Measurements from ENCODE around the gene CEP250. TPM values are rescaled to one million over a fixed set of nuclear protein-coding genes. Genes with fewer than 3 reads are reported as not detected.
A peak's percentile ranks its signal among the peaks of the same experiment; 100 is the strongest.

Gene CEP250
- total RNA-seq, 1 experiment from 2014 or later = 63.6 TPM

DNA sequence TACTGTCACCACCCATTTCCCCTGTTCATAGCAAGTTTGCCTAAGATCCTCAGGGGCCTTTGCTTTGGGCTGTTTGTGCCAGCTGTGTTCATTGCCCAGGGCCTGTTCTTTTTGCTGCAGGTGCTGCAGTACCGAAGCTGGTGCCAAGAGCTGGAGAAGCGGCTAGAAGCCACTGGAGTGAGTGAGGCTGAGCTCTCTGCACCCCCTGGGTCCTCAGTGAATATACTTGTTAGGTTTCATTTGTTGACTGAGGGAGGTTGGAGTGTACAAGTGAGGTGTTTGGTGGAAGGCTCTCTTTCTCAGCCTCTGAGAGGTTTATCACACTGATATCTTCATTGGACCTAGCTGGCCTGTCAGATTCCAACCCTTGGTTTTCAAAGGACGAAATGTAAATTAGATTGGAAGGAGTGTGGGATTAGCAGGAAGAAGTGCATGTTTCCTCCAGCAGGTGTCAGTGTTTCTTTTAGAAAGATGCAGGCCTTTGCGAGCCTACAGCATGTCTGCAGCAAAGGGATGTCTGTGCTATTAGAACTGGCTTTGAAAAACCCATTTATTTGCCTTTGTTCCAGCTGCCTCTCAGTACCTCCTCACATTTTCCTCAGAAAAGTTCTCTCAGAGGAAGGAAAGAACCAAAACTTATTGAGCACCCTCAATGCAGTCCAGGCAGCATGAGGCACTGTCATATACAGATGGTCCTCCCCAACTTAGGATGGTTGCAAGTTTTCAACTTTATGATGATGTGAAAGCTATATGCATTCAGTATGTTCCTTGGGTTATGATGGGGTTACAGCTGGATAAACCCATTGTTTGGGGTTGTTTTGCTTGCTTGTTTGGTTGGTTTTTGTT, 8.3 kb downstream of the CEP250 start:
- Histone ChIP-seq H3K36me3 (ENCODE audit: low read depth) (peaks cover 12% of the 10 kb centered on the region; the same call in 1 of the 2 replicates), H3K27me3 (ENCODE audit: insufficient read depth, low read depth) (no peaks in the 10 kb centered on the region), H3F3A (ENCODE audit: insufficient read depth, low read depth) (peaks cover 24% of the 10 kb centered on the region), H3K27ac (no peak overlapping the region), H2AFZ (no peak overlapping the region), H3K4me2 (no peak overlapping the region), H3K9me3 (ENCODE audit: insufficient read depth, low read depth) (no peaks in the 10 kb centered on the region), H3K79me2 (ENCODE audit: low read depth) (0 out of 2 replicates have a peak, but pooled peaks cover 6% of the 10 kb centered on the region), H3K4me3 (no peak overlapping the region), H3K9me2 (ENCODE audit: insufficient read depth) (no peaks in the 10 kb centered on the region), H4K20me1 (ENCODE audit: insufficient read depth) (no peaks in the 10 kb centered on the region), H3K4me1 (replicated peaks; ENCODE audit: insufficient read depth) (peaks cover 26% of the 10 kb centered on the region)
- BruUV-seq (replicated peaks) = no TSS peak
- TF ChIP-seq, protein P1, sequence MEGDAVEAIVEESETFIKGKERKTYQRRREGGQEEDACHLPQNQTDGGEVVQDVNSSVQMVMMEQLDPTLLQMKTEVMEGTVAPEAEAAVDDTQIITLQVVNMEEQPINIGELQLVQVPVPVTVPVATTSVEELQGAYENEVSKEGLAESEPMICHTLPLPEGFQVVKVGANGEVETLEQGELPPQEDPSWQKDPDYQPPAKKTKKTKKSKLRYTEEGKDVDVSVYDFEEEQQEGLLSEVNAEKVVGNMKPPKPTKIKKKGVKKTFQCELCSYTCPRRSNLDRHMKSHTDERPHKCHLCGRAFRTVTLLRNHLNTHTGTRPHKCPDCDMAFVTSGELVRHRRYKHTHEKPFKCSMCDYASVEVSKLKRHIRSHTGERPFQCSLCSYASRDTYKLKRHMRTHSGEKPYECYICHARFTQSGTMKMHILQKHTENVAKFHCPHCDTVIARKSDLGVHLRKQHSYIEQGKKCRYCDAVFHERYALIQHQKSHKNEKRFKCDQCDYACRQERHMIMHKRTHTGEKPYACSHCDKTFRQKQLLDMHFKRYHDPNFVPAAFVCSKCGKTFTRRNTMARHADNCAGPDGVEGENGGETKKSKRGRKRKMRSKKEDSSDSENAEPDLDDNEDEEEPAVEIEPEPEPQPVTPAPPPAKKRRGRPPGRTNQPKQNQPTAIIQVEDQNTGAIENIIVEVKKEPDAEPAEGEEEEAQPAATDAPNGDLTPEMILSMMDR (conservative IDR thresholded peaks at IDR 0.05) = peak; percentile 83
- no peak for TF ChIP-seq EZH2 (IDR thresholded peaks at IDR 0.05; ENCODE audit: low read depth)
- ChIA-PET CTCF (interaction anchor here (0.5 to 1.5 kb wide), 5 partner anchors 9 to 420 kb away, joined by 3 to 6 read pairs (median 4); no protein-coding TSS in a partner anchor), POLR2A (ENCODE audit: unreplicated experiment) (interaction anchor here (0.6 to 0.7 kb wide), 3 partner anchors 459 to 629 kb away, joined by 3 to 6 read pairs (median 3); no protein-coding TSS in a partner anchor)
- DNase-seq = peak; percentile 56 to 60
- intact Hi-C loops (cut with micrococcal nuclease; ENCODE audit: unreplicated experiment) = loop anchor here (5.0 to 10.0 kb wide), 2 partner anchors 419 to 491 kb away; partner anchors contain the start of gene SCAND1

DNA sequence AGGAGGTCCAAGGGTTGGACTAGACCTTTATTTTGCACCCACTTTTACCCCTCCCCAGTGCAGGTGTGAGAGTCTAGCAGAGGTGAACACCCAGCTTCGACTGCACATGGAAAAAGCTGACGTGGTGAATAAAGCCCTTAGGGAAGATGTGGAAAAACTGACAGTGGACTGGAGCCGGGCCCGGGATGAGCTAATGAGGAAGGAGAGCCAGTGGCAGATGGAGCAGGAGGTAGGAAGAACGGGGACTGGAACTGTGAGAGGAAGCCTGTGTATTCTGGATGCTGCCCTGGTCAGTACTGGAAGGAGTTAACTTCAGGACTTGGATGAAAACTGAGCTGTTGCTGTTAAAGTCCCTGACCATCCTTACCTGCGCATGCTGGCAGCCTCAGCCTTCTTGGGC, 10.6 kb downstream of the CEP250 start:
- H3K9me3 ChIP-seq (ENCODE audit: insufficient read depth, low read depth) = no peaks in the 10 kb centered on the region
- TF ChIP-seq, protein P1 (conservative IDR thresholded peaks at IDR 0.05) = no peak
- TF ChIP-seq EZH2 (IDR thresholded peaks at IDR 0.05; ENCODE audit: low read depth) = no peak
- H2AFZ ChIP-seq = no peak overlapping the region
- H3K4me2 ChIP-seq = no peak overlapping the region
- H3K9me2 ChIP-seq (ENCODE audit: insufficient read depth) = no peaks in the 10 kb centered on the region
- H3K4me3 ChIP-seq = no peak overlapping the region
- DNase-seq = no peak
- intact Hi-C loops (cut with micrococcal nuclease; ENCODE audit: unreplicated experiment) = loop anchor here (5.0 to 10.0 kb wide), 2 partner anchors 231 to 489 kb away; partner anchors contain the start of genes NFS1, ROMO1 and SCAND1
- H3K4me1 ChIP-seq (replicated peaks; ENCODE audit: insufficient read depth) = peaks cover 38% of the 10 kb centered on the region
- no TSS peak for BruUV-seq (replicated peaks)
- ChIA-PET POLR2A (ENCODE audit: unreplicated experiment) (interaction anchor here (0.5 to 0.6 kb wide), 2 partner anchors 153 to 234 kb away, joined by 3 to 4 read pairs; no protein-coding TSS in a partner anchor), CTCF (interaction anchor here (0.5 to 0.7 kb wide), 3 partner anchors 16 to 58 kb away, joined by 4 to 5 read pairs (median 4); no protein-coding TSS in a partner anchor)
- H4K20me1 ChIP-seq (ENCODE audit: insufficient read depth) = no peaks in the 10 kb centered on the region
- H3K79me2 ChIP-seq (ENCODE audit: low read depth) = 0 out of 2 replicates have a peak, but pooled peaks cover 10% of the 10 kb centered on the region
- H3F3A ChIP-seq (ENCODE audit: insufficient read depth, low read depth) = peaks cover 24% of the 10 kb centered on the region
- no peaks in the 10 kb centered on the region for H3K27me3 ChIP-seq (ENCODE audit: insufficient read depth, low read depth)
- H3K36me3 ChIP-seq (ENCODE audit: low read depth) = peaks cover 6% of the 10 kb centered on the region; the same call in 1 of the 2 replicates
- no peak overlapping the region for H3K27ac ChIP-seq

DNA sequence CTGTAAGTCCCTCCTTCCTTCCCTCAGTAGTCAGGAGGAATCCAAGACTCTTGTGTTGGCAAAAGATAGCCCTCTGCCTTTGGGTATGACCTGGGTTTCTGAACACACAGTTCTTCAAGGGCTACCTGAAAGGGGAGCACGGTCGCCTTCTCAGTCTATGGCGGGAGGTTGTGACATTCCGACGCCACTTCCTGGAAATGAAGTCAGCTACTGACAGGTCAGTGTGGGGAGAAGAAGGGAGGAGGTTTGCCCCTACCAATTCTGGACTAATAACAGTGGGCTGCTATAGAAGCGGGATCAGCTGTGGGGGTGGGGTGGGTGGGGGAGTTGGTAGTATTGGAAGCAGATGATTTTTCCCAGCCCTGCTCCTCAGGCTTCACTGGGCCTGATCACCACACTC, 11.5 kb downstream of the CEP250 start:
- POLR2A ChIA-PET (ENCODE audit: unreplicated experiment) = no interaction called here
- H3K4me1 ChIP-seq (replicated peaks; ENCODE audit: insufficient read depth) = peaks cover 38% of the 10 kb centered on the region
- H3F3A ChIP-seq (ENCODE audit: insufficient read depth, low read depth) = peaks cover 24% of the 10 kb centered on the region
- H4K20me1 ChIP-seq (ENCODE audit: insufficient read depth) = no peaks in the 10 kb centered on the region
- peak overlapping the region; percentile 59 for H3K4me2 ChIP-seq
- no peaks in the 10 kb centered on the region for H3K27me3 ChIP-seq (ENCODE audit: insufficient read depth, low read depth)
- no peak overlapping the region for H3K4me3 ChIP-seq
- peaks cover 6% of the 10 kb centered on the region; the same call in 1 of the 2 replicates for H3K36me3 ChIP-seq (ENCODE audit: low read depth)
- CTCF ChIA-PET = interaction anchor here (0.6 kb wide), 2 partner anchors 58 to 166 kb away, joined by 3 to 4 read pairs; no protein-coding TSS in a partner anchor
- peak overlapping the region; percentile 72 for H3K27ac ChIP-seq
- TF ChIP-seq EZH2 (IDR thresholded peaks at IDR 0.05; ENCODE audit: low read depth) = no peak
- TF ChIP-seq, protein P1 (conservative IDR thresholded peaks at IDR 0.05) = no peak
- no peaks in the 10 kb centered on the region for H3K9me2 ChIP-seq (ENCODE audit: insufficient read depth)
- H3K79me2 ChIP-seq (ENCODE audit: low read depth) = 0 out of 2 replicates have a peak, but pooled peaks cover 10% of the 10 kb centered on the region
- no TSS peak for BruUV-seq (replicated peaks)
- intact Hi-C loops (cut with micrococcal nuclease; ENCODE audit: unreplicated experiment) = loop anchor here (5.0 to 10.0 kb wide), 2 partner anchors 230 to 488 kb away; partner anchors contain the start of genes NFS1, ROMO1 and SCAND1
- DNase-seq = no peak
- no peaks in the 10 kb centered on the region for H3K9me3 ChIP-seq (ENCODE audit: insufficient read depth, low read depth)
- no peak overlapping the region for H2AFZ ChIP-seq

Data from PC-9 (cell line).